Spleen (tissue), 7 donors: ENCODE data around the gene SMAD6.

Experiments used
- CTCF ChIP-seq, 11 experiments: fragments of 200-600 bp in 7 of 11; fragments of 450-650 bp in 4 of 11; sonication (generic) in 4 of 11; IDR thresholded peaks in 8 of 11; conservative IDR thresholded peaks in 3 of 11; 1 replicate in 7 of 11; 2 replicates in 4 of 11; pipeline versions ENCODE4 v1.4.0 to v1.8.0; 2016 to 2021; ENCODE audit warnings: antibody characterized with exemption in 11 of 11, inconsistent platforms in 4 of 11, mild to moderate bottlenecking in 1 of 11
- POLR2A ChIP-seq, 3 donors: fragments of 450-650 bp; IDR thresholded peaks; one replicate each; pipeline ENCODE4 v1.5.1; 2017; ENCODE audit warnings: antibody characterized with exemption in 3 of 3, mild to moderate bottlenecking in 1 of 3
- donor health status: DM: no; HTN: no; CAD: no; lungs with moderate emphysema.
- donor health status: DM: no; HTN: no; CAD: no.
- donor health status: DM: no; HTN: no; CAD: no.

DNA sequence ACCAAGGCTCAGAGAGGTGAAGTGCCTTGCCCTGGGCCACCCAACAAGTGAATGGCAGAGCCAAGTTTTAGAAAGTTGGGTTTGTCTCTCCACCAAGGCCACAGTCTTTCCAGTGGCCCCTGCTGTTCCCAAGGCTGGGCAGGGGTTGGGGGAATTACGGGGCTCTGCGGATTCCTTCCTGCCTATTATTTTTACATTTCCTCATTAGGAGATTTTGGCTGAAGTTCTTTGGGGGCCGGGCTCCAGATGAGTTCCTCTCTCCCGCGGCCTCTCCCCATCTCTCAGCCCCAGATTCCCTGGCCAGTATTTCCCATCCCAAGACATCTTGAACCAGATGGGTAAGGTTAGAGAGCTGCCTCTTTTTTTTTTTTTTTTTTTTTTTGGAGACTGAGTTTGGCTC is 44.0 kb upstream of the SMAD6 start:
- TF ChIP-seq CTCF (IDR thresholded peaks at IDR 0.05 in 8 of 11, conservative IDR thresholded peaks at IDR 0.05 in 3 of 11) (no peak), POLR2A (IDR thresholded peaks at IDR 0.05) (no peak)
